ENCODE data around the gene UBE2QL1. TPM values are rescaled to one million over a fixed set of nuclear protein-coding genes. Genes with fewer than 3 reads are reported as not detected.

UBE2QL1 gene
- total RNA-seq, 1 experiment from 2014 or later, result not detected

- CTCF ChIA-PET, result no interaction called here
- H3K4me3 Mint-ChIP-seq (ENCODE audit: low read depth, unreplicated experiment), result no peak overlapping the region
- no TSS peak for BruUV-seq (replicated peaks)
Measured at GRCh38 chr5:6503342-6503741, 54.7 kb downstream of the UBE2QL1 start.

GRCh38 chr5:6504677-6505415 lies 56.2 kb downstream of the UBE2QL1 start:
- no peaks in the 10 kb centered on the region for H3K4me1 Mint-ChIP-seq (ENCODE audit: low read depth, unreplicated experiment)
- no peak overlapping the region for H3K27ac Mint-ChIP-seq (ENCODE audit: unreplicated experiment)
- H3K27me3 Mint-ChIP-seq (ENCODE audit: unreplicated experiment), result peaks cover 16% of the 10 kb centered on the region
- peaks cover 6% of the 10 kb centered on the region for H3K9me3 Mint-ChIP-seq (ENCODE audit: low read depth, unreplicated experiment)
- no peak for TF ChIP-seq CTCF (IDR thresholded peaks at IDR 0.05; ENCODE audit: unreplicated experiment)
- DNase-seq, result no peak
- no peaks in the 10 kb centered on the region for H3K36me3 Mint-ChIP-seq (ENCODE audit: insufficient read depth, unreplicated experiment)
- intact Hi-C loops (cut with micrococcal nuclease; ENCODE audit: unreplicated experiment), result no loop called here
- H3K4me3 Mint-ChIP-seq (ENCODE audit: low read depth, unreplicated experiment), result no peak overlapping the region
- BruUV-seq (replicated peaks), result no TSS peak
- CTCF ChIA-PET, result no interaction called here

More at GRCh38 chr5:6503342-6503741, 54.7 kb downstream of the UBE2QL1 start:
- Mint-ChIP-seq H3K9me3 (ENCODE audit: low read depth, unreplicated experiment) (peaks cover 3% of the 10 kb centered on the region), H3K36me3 (ENCODE audit: insufficient read depth, unreplicated experiment) (no peaks in the 10 kb centered on the region), H3K27me3 (ENCODE audit: unreplicated experiment) (peaks cover 32% of the 10 kb centered on the region), H3K4me1 (ENCODE audit: low read depth, unreplicated experiment) (no peaks in the 10 kb centered on the region), H3K27ac (ENCODE audit: unreplicated experiment) (no peak overlapping the region)
- no peak for DNase-seq
- TF ChIP-seq CTCF (IDR thresholded peaks at IDR 0.05; ENCODE audit: unreplicated experiment), result no peak
- intact Hi-C loops (cut with micrococcal nuclease; ENCODE audit: unreplicated experiment), result no loop called here

- Mint-ChIP-seq H3K27ac (ENCODE audit: unreplicated experiment) (no peak overlapping the region), H3K27me3 (ENCODE audit: unreplicated experiment) (peaks cover 13% of the 10 kb centered on the region), H3K4me3 (ENCODE audit: low read depth, unreplicated experiment) (no peak overlapping the region), H3K36me3 (ENCODE audit: insufficient read depth, unreplicated experiment) (no peaks in the 10 kb centered on the region), H3K4me1 (ENCODE audit: low read depth, unreplicated experiment) (no peaks in the 10 kb centered on the region), H3K9me3 (ENCODE audit: low read depth, unreplicated experiment) (peaks cover 6% of the 10 kb centered on the region)
- BruUV-seq (replicated peaks), result no TSS peak
- TF ChIP-seq CTCF (IDR thresholded peaks at IDR 0.05; ENCODE audit: unreplicated experiment), result no peak
- CTCF ChIA-PET, result no interaction called here
- intact Hi-C loops (cut with micrococcal nuclease; ENCODE audit: unreplicated experiment), result no loop called here
- no peak for DNase-seq
Measured at GRCh38 chr5:6505416-6505755, 56.7 kb downstream of the UBE2QL1 start.

GRCh38 chr5:6505783-6506557 lies 57.3 kb downstream of the UBE2QL1 start:
- Mint-ChIP-seq H3K36me3 (ENCODE audit: insufficient read depth, unreplicated experiment) (no peaks in the 10 kb centered on the region), H3K4me1 (ENCODE audit: low read depth, unreplicated experiment) (no peaks in the 10 kb centered on the region), H3K27ac (ENCODE audit: unreplicated experiment) (no peak overlapping the region), H3K4me3 (ENCODE audit: low read depth, unreplicated experiment) (no peak overlapping the region), H3K9me3 (ENCODE audit: low read depth, unreplicated experiment) (peaks cover 6% of the 10 kb centered on the region), H3K27me3 (ENCODE audit: unreplicated experiment) (peaks cover 7% of the 10 kb centered on the region)
- intact Hi-C loops (cut with micrococcal nuclease; ENCODE audit: unreplicated experiment), result no loop called here
- CTCF ChIA-PET, result no interaction called here
- TF ChIP-seq CTCF (IDR thresholded peaks at IDR 0.05; ENCODE audit: unreplicated experiment), result no peak
- BruUV-seq (replicated peaks), result no TSS peak
- DNase-seq, result no peak
